HS-27A (cell line): ENCODE measurements around the gene MAN1A2.
"Not testable (repeated sequence)": the region's sequence is repeated elsewhere in the genome, so short reads cannot be mapped to it uniquely, and the experiment has no call there.

ENCODE experiments used
- DNase-seq: peaks from one replicate; pipeline ENCODE4 v3.0.0-alpha.2; 2012; ENCODE audit warnings: low read depth, missing footprints

MAN1A2 gene

GRCh38 chr1:117367046-117368025 lies at the start of gene MAN1A2:
TSS of gene MAN1A2 (plus strand) at chr1:117367449. CDS start at chr1:117368184, 735 bp downstream.
- DNase-seq: no peak

DNA sequence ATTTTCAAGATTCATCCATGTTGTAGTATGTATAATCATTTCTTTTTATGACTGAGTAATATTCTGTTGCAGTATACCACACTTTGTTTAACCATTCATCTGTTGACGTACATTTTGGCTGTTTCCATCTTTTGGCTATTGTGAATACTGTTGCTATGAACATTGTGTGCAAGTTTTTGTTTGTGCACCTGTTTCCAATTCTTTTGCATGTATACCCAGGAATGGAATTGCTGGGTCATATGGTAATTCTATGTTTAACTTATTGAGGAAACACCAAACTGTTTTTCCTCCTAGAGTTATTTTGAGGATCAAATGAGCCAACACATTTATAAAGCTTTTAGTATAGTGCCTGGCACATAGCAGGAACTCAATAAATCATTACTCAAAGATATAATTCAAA lies 49.2 kb upstream of the MAN1A2 start:
- DNase-seq: no peak

- DNase-seq: no peak
These were observed 48.8 kb upstream of the MAN1A2 start for GRCh38 chr1:117318426-117318825.

DNA sequence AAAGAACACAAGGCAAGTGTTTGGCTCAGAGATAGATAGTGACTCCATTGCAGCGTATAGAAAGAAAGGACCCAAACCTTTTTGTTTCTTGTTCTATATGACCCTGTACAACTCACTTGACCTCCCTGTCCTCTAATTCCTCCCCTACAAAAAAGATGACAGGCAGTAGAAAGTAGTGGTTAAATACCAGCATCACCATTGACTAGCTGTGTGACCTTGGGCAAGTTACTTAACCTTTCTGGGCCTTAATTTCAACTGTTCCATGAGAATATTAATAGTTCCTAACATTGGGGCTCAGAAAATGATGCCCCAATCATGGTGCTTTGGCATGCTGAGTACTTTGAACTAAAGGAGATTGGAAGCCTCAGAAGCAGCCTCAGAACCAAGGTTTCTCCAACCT lies 46.7 kb upstream of the MAN1A2 start:
- no peak for DNase-seq

- DNase-seq: no peak
These were observed 45.3 kb upstream of the MAN1A2 start for GRCh38 chr1:117321680-117322609.

DNA sequence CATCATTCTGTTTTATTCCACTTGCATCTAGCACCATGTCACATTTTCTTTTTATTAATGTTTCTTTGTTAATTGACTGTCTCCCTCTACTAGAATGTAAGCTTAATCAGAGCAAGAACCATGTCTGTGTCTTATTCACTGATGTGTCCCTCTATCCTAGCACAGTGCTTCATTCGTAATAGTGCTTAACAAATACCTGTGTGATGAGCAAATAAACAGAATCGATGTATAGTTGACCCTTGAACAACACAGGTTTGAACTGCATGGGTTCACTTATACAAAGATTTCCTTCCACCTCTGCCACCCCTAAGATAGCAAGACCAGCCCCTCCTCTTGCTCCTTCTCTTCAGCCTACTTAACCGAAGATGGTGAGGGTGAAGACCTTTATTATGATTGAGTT lies 42.9 kb upstream of the MAN1A2 start:
- no peak for DNase-seq

- DNase-seq: not testable (repeated sequence)
These were observed 41.2 kb upstream of the MAN1A2 start for GRCh38 chr1:117326035-117326434.

GRCh38 chr1:117327011-117327410 lies 40.2 kb upstream of the MAN1A2 start:
- DNase-seq: no peak

DNA sequence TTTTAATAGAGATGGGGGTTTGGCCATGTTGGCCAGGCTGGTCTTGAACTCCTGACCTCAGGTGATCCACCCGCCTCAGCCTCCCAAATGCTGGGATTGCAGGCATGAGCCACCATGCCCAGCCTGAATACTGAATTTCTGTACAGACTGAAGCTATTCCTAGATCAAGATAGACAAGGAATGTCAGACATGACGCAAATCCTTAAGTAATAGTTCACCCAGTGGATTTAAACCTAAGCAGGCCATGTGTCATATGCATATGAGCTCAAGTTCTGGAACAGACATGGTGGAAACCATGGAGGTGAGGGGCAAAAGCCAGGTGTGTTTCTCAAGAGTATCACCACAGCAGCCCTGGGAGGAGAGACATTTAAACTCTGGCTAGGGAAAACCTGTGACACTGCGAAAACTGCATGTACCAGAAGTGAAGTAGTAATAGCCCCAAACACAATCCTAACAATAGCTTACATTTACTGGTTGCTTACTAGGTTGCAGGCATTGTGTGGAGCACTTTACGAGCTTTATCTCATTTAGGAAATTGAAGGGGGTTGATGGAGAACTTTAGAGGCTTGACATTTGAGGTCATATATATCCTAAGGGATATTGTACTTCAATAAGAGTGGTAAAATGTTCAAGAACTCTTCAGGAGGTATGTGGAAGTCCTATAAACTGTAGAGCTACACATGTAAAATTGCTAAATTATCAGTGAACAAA lies 31.7 kb upstream of the MAN1A2 start:
- DNase-seq: no peak

DNA sequence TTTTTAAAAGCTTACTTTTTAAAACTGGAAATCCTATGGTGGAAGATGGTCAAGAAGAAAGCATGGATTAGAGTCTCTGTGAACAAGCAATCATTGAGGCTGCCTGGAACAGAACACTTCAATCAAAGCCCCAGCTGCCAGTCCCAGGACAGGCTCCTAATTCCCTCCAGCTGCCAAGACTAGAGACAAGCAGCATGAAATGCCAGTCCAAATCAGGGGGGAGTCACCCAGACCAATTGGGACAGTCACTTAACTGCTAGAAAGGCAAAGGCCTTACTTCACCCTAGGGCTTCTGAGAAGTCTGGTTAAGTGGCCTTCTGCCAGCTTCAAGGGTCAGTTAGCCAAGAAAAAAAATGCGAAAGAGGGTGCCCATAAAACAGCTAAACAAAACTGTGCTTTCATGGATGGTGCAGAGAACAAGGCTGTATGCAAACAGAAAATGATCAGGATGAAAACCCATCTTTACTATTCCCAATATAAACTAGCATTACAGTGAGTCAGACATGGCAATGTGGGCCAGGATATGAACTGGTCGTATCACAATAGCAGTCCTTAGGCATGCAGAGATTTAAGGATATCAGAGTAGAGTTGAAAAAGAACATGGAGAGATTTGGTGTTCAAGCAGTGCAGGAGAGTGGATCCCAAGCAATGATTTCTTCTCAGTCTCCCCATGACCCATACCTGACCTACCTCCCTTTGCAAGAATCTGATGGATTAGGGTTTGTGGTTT lies 31.0 kb upstream of the MAN1A2 start:
- no peak for DNase-seq

DNA sequence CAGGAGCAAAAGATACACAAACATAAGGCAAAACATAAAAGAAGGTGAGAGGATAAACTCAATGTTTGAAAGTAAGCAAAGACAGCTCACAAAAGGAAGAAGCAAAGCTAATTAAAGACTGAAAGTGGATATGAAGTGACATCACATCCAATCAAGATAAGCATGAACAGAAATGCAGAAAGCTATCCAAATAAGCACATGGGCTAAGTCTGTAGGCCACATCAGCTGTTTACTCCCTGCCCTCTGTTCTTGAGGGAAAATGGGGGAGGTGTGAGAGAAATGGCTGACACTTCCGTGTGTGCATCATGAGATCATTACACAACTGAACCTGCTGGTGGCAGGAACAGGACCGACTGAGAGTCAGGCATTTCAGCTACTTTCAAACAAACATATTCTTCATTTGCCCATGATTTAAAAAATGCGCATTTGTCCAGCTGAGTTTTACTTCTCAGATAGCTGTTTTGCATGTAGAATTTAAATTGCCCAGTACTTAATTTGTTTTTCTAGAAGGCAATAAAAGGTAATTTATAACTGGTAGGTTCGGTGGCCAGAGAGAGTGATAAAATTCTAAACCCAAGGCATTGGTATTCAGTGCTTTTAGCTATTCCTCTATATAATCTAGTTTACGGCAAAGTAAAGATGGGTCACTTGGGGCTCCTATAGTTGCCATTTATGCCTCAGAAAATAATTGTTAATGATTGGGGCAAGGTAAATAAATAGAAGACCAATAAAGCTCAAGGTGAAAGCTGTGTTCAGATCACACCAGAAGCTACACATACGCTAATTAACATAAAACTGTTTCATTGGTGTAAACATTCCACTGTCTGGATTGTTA lies 27.2 kb upstream of the MAN1A2 start:
- no peak for DNase-seq

DNA sequence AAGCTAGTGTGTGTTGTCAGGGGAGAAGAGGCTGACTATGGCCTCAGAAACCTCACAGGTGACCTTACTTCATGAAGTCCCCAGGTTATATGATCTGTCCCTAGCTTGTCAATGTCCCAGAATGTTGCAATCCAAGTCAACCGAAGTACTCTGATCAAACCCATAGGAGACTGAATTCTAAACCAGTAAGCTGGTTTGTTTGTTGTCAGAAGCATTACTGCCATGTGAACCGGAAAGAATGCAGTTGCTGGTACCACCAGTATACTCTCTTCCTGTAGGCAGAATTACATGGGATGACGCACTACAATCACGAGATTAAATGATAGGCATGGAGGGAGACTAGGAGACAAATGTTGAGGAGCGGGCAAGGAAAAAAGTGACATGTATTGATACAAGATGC lies 26.1 kb upstream of the MAN1A2 start:
- DNase-seq: no peak

GRCh38 chr1:117342397-117342796 lies 24.9 kb upstream of the MAN1A2 start:
- DNase-seq: no peak

DNA sequence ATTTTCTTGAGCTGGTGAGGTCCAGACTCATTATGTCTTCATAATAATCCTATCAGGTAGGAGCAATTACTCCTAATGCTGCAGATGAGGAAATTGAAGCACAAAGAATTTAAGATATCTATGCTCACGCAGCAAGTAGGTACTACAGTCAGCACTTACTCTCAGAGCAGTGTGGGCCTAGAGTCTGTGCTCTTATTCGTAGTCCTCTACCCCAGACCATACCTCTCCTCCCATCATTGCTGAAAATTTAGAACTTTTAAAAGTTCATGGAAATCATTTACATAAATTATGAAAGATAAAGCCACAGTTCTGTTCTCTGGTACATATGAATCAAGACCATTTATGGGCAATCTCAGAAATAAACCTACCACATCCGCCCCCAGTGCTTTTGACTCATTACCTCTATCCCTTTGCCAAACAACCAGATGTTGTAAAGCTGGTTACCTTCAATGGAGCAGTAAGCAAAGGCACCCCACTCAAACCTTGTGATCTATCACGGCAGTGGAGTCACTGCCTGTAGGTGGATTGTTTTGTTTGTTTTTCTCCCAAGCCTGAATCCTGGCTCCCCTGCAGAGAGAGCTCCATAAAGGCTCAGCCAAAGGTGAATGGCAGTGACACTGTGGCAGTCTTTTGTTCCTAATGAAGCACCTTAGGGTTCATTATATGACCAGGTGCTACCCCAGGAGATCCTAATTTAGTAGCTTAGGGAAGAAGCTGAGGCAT lies 20.9 kb upstream of the MAN1A2 start:
- DNase-seq: no peak

- DNase-seq: no peak
These were observed 19.3 kb upstream of the MAN1A2 start for GRCh38 chr1:117347907-117348306.

DNA sequence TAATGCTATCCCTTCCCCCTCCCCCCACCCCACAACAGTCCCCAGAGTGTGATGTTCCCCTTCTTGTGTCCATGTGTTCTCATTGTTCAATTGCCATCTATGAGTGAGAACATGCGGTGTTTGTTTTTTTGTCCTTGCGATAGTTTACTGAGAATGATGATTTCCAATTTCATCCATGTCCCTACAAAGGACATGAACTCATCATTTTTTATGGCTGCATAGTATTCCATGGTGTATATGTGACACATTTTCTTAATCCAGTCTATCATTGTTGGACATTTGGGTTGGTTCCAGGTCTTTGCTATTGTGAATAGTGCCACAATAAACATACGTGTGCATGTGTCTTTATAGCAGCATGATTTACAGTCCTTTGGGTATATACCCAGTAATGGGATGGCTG lies 14.6 kb upstream of the MAN1A2 start:
- DNase-seq: not testable (repeated sequence)

DNA sequence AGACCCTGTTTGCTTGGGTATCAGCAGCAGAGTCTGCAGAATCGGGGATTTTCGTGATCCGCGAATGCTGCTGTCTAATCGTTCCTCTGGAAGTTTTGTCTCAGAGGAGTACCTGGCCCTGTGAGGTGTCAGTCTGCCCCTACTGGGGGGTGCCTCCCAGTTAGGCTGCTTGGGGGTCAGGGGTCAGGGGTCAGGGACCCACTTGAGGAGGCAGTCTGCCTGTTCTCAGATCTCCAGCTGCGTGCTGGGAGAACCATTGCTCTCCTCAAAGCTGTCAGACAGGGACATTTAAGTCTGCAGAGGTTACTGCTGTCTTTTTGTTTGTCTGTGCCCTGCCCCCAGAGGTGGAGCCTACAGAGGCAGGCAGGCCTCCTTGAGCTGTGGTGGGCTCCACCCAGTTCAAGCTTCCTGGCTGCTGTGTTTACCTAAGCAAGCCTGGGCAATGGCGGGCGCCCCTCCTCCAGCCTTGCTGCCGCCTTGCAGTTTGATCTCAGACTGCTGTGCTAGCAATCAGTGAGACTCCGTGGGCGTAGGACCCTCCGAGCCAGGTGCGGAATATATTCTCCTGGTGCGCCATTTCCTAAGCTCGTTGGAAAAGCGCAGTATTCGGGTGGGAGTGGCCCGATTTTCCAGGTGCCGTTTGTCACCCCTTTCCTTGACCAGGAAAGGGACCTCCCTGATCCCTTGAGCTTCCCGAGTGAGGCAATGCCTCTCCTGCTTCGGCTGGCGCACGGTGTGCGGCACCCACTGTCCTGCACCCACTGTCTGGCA lies 9.2 kb upstream of the MAN1A2 start:
- not testable (repeated sequence) for DNase-seq

DNA sequence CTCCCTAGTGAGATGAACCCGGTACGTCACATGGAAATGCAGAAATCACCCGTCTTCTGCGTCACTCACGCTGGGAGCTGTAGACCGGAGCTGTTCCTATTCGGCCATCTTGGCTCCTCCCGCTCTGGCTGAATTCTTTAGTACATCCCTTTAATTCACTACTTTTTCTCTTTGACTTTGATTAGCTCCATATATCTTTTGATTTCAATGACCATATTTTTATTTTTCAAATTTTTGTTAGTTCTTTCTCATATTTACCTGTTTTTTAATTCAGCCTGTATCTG lies 8.7 kb upstream of the MAN1A2 start:
- DNase-seq: not testable (repeated sequence)
